ENCODE results near the gene ARMH4. TPM values are rescaled to one million over a fixed set of nuclear protein-coding genes. Genes with fewer than 3 reads are reported as not detected.
"Not testable (repeated sequence)": the region's sequence is repeated elsewhere in the genome, so short reads cannot be mapped to it uniquely, and the experiment has no call there.

ARMH4 gene
- polyA plus RNA-seq, 3 donors = 66.2 to 72.1 (median 71.9) TPM

DNA sequence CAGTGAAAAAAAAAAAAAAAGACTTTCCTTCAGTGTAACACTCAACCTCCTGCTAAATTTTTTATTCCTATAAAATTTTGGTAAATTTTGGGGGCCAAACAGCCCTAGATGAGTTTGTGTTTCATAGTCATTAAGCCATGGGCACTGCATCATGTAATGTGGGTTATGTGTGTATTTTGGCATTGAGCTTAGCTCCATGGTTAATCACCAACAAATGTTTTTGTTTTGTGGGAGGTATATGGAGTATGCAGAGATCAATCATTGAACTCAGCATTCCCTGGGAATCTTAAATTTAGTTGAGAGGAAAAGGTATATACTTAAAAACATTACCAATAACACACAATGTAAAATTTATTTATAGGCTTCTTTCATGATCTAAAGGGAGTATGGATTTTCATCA, 8.5 kb upstream of the ARMH4 start:
- no peak for DNase-seq (ENCODE audit: extremely low read depth in 1 of 11, low read depth in 9 of 11, low spot score in 4 of 11)

- DNase-seq (ENCODE audit: extremely low read depth in 1 of 11, low read depth in 9 of 11, low spot score in 4 of 11) = peak in 10 of 11 donors; percentile 31 to 53 (median 40)
These were observed 640 bp downstream of the ARMH4 start for GRCh38 chr14:58151133-58152013.

GRCh38 chr14:58150243-58150805, 1.7 kb downstream of the ARMH4 start:
- DNase-seq (ENCODE audit: extremely low read depth in 1 of 11, low read depth in 9 of 11, low spot score in 4 of 11) = no peak

GRCh38 chr14:58149196-58149595, 2.8 kb downstream of the ARMH4 start:
- no peak for DNase-seq (ENCODE audit: extremely low read depth in 1 of 11, low read depth in 9 of 11, low spot score in 4 of 11)

DNA sequence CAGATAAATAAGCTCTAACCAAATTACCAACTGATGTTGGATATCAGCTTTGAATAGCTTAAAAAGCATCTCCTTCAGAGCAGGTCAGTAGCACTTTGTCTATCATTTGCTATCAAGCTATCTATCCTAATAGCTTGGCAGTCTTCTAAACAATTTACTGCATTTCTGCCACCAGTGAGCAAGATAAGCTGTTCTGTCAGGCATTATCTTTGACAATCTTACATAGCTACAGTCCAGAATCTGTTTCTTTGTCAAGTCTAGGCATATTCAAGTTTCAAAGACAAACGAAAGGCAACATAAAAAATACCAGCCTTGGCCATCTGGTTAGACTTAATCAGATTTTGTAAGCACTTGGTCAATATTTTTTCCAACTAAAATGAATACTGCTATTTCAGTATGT, 5.6 kb downstream of the ARMH4 start:
- no peak for DNase-seq (ENCODE audit: extremely low read depth in 1 of 11, low read depth in 9 of 11, low spot score in 4 of 11)

- peak in 1 of 11 donors; percentile 5 for DNase-seq (ENCODE audit: extremely low read depth in 1 of 11, low read depth in 9 of 11, low spot score in 4 of 11)
These were observed 6.1 kb downstream of the ARMH4 start for GRCh38 chr14:58145936-58146335.

DNA sequence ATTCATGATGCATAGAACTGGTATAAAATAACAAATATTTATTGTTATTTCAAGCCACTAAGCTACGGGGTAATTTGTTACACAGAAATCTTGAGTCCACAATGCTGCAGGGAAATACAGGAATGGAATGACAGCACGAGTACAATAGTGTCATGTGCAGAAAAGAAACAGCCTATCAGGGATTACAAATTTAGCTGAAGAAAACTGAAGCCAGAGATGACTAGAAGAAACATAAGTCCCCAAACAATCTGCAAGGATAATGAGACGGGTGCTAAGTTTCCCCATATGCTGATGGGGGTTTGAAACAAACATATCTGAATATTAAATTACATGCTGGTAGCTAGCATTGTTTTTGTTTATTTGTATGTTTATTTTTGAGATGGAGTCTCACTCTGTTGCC, 8.9 kb downstream of the ARMH4 start:
- DNase-seq (ENCODE audit: extremely low read depth in 1 of 11, low read depth in 9 of 11, low spot score in 4 of 11) = no peak

DNA sequence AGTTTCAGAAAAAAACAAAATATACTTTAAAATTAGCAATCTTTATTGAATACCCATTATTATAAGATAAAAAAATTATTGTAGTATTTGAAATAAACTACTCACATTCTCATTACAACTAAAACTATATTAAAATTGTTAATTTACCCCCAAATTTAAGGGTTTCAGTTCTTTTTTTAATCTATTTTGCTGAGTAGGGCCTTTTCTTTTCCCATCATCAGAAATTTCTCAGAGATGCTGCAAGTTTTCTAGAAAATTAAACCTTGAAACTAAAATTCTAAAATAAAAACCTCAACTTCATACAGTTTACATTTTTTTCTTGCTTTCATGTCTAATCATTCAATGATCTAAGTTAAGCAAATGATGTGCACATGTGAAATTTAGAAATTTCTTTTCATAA, 10.1 kb downstream of the ARMH4 start:
- no peak for DNase-seq (ENCODE audit: extremely low read depth in 1 of 11, low read depth in 9 of 11, low spot score in 4 of 11)

- no peak for DNase-seq (ENCODE audit: extremely low read depth in 1 of 11, low read depth in 9 of 11, low spot score in 4 of 11)
These were observed 13.1 kb downstream of the ARMH4 start for GRCh38 chr14:58138714-58139482.

DNA sequence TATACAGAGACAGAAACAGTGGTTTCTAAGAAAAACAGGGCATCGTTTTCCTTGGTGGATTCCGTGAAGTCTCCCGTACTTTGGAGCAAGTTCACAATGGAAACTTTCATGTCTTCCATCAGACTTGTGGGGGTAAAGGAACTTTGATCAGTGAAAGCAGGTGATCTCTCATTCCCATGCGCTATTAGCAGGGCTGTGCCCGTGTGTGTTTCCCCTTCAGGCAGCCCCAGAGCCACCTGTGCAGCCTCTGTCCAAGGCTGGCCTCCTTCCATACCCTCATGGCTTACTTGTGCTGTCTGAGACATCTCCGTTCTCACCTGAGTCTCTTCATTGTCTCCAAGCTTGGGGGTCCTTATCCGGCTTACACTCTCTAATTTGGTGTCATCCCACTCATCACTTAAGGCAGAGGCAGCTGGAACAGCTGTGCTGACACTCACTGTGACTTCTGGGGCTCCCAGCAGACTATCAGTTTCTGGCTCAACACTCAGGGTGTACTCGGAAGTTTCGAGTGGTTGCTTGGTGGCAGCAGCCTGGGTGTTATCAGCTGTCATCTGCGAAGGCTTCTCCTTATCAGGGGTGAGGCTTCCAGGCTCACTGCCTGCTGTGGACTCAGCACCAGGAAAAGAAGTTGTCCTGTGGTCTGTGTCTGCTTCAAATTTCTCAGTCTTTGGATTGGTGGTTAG, 13.8 kb downstream of the ARMH4 start:
- no peak for DNase-seq (ENCODE audit: extremely low read depth in 1 of 11, low read depth in 9 of 11, low spot score in 4 of 11)

GRCh38 chr14:58133739-58134138, 18.3 kb downstream of the ARMH4 start:
- DNase-seq (ENCODE audit: extremely low read depth in 1 of 11, low read depth in 9 of 11, low spot score in 4 of 11) = no peak

GRCh38 chr14:58131386-58131785, 20.6 kb downstream of the ARMH4 start:
- DNase-seq (ENCODE audit: extremely low read depth in 1 of 11, low read depth in 9 of 11, low spot score in 4 of 11) = no peak

- no peak for DNase-seq (ENCODE audit: extremely low read depth in 1 of 11, low read depth in 9 of 11, low spot score in 4 of 11)
These were observed 21.8 kb downstream of the ARMH4 start for GRCh38 chr14:58130116-58130782.

DNA sequence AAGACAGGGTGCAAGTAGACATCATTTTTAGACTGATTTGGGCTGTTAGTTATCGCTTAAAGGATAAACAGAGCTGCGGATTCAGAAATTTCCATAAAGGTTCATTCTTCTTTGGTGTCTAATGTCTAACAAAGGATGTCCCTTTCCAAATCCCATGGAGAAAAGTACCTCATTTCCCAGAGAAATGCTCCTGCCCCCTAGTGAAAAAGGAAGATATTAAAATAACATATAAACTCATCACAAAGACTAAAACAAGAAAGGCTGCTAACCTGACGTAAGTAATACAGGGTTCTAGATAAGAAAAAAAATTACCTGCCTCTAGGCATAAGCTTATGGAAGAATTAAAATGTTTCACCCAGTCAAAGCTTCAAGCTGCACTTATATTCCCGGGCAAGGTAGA, 22.8 kb downstream of the ARMH4 start:
- no peak for DNase-seq (ENCODE audit: extremely low read depth in 1 of 11, low read depth in 9 of 11, low spot score in 4 of 11)

DNA sequence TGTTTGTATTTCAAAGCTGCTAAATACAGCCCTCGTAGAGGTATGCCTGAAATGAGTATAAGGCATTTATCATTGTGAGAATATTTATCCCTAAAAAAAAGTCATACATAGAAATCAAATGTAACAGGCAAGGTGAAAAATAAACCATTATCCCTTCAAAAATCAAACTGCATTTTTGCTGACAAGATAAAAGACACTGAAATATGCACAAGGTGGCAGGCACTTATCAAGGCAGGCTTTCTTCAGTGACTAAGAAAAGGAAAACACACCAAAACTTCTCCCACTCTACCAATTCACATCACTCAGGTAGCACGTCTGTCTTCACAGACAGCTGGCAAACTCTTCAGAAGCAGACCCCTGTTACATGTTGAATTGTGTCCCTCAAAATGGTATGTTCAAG, 23.6 kb downstream of the ARMH4 start:
- DNase-seq (ENCODE audit: extremely low read depth in 1 of 11, low read depth in 9 of 11, low spot score in 4 of 11) = no peak

- DNase-seq (ENCODE audit: extremely low read depth in 1 of 11, low read depth in 9 of 11, low spot score in 4 of 11) = not testable (repeated sequence)
These were observed 29.5 kb downstream of the ARMH4 start for GRCh38 chr14:58122546-58122945.

GRCh38 chr14:58121530-58122186, 30.4 kb downstream of the ARMH4 start:
- DNase-seq (ENCODE audit: extremely low read depth in 1 of 11, low read depth in 9 of 11, low spot score in 4 of 11) = no peak

DNA sequence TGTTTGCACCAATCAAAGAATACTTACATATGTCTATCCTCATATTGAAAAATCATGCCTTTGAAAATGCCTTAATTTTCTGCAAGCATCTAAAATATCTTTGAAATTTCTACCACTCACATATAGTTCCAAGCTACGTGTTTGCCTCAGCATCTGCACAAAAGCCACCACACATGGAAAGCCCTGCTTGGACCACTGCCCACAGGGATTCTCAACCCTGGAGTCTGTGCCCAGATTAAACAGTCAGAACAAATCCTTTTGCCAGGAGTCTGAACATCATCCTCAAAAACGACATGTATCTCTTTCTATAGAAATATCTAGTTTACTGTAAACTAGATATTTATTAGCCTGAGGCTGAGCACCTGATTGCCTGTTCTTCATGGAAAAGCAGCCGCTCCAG, 32.6 kb downstream of the ARMH4 start:
- DNase-seq (ENCODE audit: extremely low read depth in 1 of 11, low read depth in 9 of 11, low spot score in 4 of 11) = no peak

All from renal cortex interstitium (tissue), 11 donors.